CD4-positive, alpha-beta T cell (primary cell): Measurements from ENCODE around the gene SPIB. TPM values are rescaled to one million over a fixed set of nuclear protein-coding genes. Genes with fewer than 3 reads are reported as not detected.
"Not testable (repeated sequence)": the region's sequence is repeated elsewhere in the genome, so short reads cannot be mapped to it uniquely, and the experiment has no call there.

Experiments
- ATAC-seq: fragments of 200-7000 bp; cut with Tn5 transposase; one replicate; pipeline ENCODE4 v1.10.0; 2022; ENCODE audit warnings: mild to moderate bottlenecking; ENCODE audit not compliant: poor library complexity
- CTCF ChIA-PET: fragments of 350-600 bp; sonication (Branson Sonifier 250); formaldehyde crosslinking; loops from one replicate; lab custom pipeline; 2021; ENCODE audit warnings: antibody characterized with exemption, inconsistent platforms; lab: Charles Lee
- POLR2A ChIA-PET: fragments of 350-600 bp; sonication (Branson Sonifier 250); formaldehyde crosslinking; loops from one replicate; lab custom pipeline; 2021; ENCODE audit warnings: antibody characterized with exemption, inconsistent platforms; lab: Charles Lee
- DNase-seq, 14 experiments: peaks; one replicate each; pipeline ENCODE4 v3.0.0-alpha.2; 2013 to 2020; ENCODE audit warnings: mixed read lengths in 2 of 14
- H3K27ac ChIP-seq, 2 donors: one replicate each; pipeline versions ENCODE4 v1.5.1 to v1.7.0; 2013; ENCODE audit warnings: low read length in 2 of 2, low read depth in 1 of 2, mild to moderate bottlenecking in 1 of 2
- H3K27me3 ChIP-seq, 2 experiments: 1 replicate in 1 of 2; 2 replicates in 1 of 2; pipeline versions ENCODE4 v1.6.1 to v1.7.0; 2013; ENCODE audit warnings: low read length in 2 of 2, control low read depth in 1 of 2, mild to moderate bottlenecking in 1 of 2, moderate library complexity in 1 of 2; ENCODE audit not compliant: insufficient read depth in 2 of 2, control insufficient read depth in 1 of 2
- H3K36me3 ChIP-seq: one replicate; pipeline ENCODE4 v1.6.1; 2013; ENCODE audit warnings: low read length, control low read depth; ENCODE audit not compliant: insufficient read depth
- H3K4me1 ChIP-seq: one replicate; pipeline ENCODE4 v1.6.1; 2013; ENCODE audit warnings: low read length, control low read depth; ENCODE audit not compliant: insufficient read depth
- H3K4me3 ChIP-seq: one replicate; pipeline ENCODE4 v1.5.1; 2013; ENCODE audit warnings: mild to moderate bottlenecking, low read length, moderate library complexity
- H3K9me3 ChIP-seq, 2 experiments: 1 replicate in 1 of 2; 2 replicates in 1 of 2; pipeline versions ENCODE4 v1.6.1 to v1.7.0; 2013; ENCODE audit warnings: low read length in 2 of 2, mild to moderate bottlenecking in 2 of 2, control low read depth in 1 of 2, moderate library complexity in 1 of 2; ENCODE audit not compliant: control insufficient read depth in 1 of 2, insufficient read depth in 1 of 2
- H3K27ac Mint-ChIP-seq: one replicate; pipeline ENCODE4 v1.8.0; 2020; ENCODE audit warnings: mixed read lengths
- H3K27me3 Mint-ChIP-seq: one replicate; pipeline ENCODE4 v1.8.0; 2021; ENCODE audit warnings: mixed read lengths
- H3K36me3 Mint-ChIP-seq: one replicate; pipeline ENCODE4 v1.8.0; 2021; ENCODE audit warnings: low read depth, mixed read lengths
- H3K4me1 Mint-ChIP-seq: one replicate; pipeline ENCODE4 v1.8.0; 2021; ENCODE audit warnings: low read depth, mixed read lengths
- H3K4me3 Mint-ChIP-seq: one replicate; pipeline ENCODE4 v1.8.0; 2020; ENCODE audit warnings: mild to moderate bottlenecking, mixed read lengths
- H3K9me3 Mint-ChIP-seq: one replicate; pipeline ENCODE4 v1.8.0; 2020; ENCODE audit warnings: mixed read lengths
- intact Hi-C, 2 experiments: fragments of 100-400 bp; cut with DNase I in 1 of 2; cut with micrococcal nuclease in 1 of 2; formaldehyde crosslinking; loops; one replicate each; pipeline versions ENCODE4 v1.15.1 to v1.9.0; 2023 to 2025; cut with DNase I, micrococcal nuclease
- total RNA-seq, 174 experiments: library from RNA in 2 of 174; stranded (reverse) in 2 of 174; gene quantifications; one replicate each; pipeline ENCODE4 v1.2.3 and lab custom pipeline; 2021 to 2026
- TF ChIP-seq, protein P1 (sequence below): fragments of 200-600 bp; IDR thresholded peaks from one replicate; pipeline ENCODE4 v1.8.0; 2022; ENCODE audit warnings: antibody characterized with exemption, mild to moderate bottlenecking

SPIB gene
- total RNA-seq, 2 experiments from 2014 or later: 0.42 to 0.52 TPM

DNA sequence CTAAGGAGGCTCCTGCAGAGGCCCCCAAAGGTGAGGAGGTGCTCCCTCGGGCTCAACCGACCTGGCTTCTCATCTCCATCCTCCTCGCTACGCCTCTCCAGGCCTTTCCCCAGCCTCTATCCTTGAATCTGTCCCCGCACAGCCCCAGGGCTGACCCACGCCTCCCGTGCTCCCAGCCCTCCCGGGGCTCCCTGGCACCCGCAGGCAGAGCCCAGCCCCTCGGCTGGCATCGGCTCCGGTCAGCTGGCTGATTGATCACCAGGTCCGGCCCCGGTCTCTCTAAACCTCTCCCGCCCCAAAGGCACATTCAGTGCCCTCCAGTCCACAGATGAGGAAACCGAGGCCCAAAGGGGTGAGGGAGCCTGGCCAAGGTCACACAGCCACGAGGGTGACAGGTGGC lies 16.5 kb downstream of the SPIB start:
- H3K4me1 ChIP-seq: peaks cover 15% of the 10 kb centered on the region
- H3K36me3 Mint-ChIP-seq: no peaks in the 10 kb centered on the region
- H3K4me3 Mint-ChIP-seq: peak overlapping the region; percentile 34
- ChIA-PET CTCF (no interaction called here), POLR2A (no interaction called here)
- no peak overlapping the region for H3K27ac ChIP-seq
- intact Hi-C loops: no loop called here
- no peak overlapping the region for H3K27ac Mint-ChIP-seq
- TF ChIP-seq, protein P1, sequence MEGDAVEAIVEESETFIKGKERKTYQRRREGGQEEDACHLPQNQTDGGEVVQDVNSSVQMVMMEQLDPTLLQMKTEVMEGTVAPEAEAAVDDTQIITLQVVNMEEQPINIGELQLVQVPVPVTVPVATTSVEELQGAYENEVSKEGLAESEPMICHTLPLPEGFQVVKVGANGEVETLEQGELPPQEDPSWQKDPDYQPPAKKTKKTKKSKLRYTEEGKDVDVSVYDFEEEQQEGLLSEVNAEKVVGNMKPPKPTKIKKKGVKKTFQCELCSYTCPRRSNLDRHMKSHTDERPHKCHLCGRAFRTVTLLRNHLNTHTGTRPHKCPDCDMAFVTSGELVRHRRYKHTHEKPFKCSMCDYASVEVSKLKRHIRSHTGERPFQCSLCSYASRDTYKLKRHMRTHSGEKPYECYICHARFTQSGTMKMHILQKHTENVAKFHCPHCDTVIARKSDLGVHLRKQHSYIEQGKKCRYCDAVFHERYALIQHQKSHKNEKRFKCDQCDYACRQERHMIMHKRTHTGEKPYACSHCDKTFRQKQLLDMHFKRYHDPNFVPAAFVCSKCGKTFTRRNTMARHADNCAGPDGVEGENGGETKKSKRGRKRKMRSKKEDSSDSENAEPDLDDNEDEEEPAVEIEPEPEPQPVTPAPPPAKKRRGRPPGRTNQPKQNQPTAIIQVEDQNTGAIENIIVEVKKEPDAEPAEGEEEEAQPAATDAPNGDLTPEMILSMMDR: no peak
- no peak for ATAC-seq
- peaks cover 13% of the 10 kb centered on the region for H3K4me1 Mint-ChIP-seq
- H3K27me3 ChIP-seq: peaks cover 6 to 9% of the 10 kb centered on the region in 2 experiments
- peak in 1 of 14 experiments; percentile 11 for DNase-seq
- no peaks in the 10 kb centered on the region for H3K9me3 Mint-ChIP-seq
- H3K27me3 Mint-ChIP-seq: peaks cover 22% of the 10 kb centered on the region
- no peak overlapping the region for H3K4me3 ChIP-seq
- peaks cover 0 to 4% of the 10 kb centered on the region in 2 experiments for H3K9me3 ChIP-seq
- no peaks in the 10 kb centered on the region for H3K36me3 ChIP-seq

DNA sequence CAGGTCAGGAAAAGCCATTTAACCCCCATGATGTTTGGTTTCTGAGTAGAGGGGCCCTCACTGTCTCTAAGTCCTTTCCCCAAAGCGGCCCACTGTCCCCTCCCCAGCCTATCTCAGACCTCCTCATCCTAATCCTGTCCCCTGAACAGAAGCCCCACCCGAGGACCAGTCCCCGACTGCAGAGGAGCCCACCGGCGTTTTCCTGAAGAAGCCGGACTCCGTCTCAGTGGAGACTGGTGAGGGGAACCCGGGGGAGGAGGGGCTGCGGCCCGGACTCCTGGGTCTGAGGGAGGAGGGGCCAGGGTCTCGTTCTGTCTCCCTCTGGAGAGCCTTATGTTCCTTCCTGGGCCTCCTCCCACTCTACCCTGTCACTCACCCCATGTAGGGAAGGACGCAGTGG lies 16.9 kb downstream of the SPIB start:
- ChIA-PET CTCF (no interaction called here), POLR2A (interaction anchor here (0.6 kb wide), 1 partner anchor 20 kb away, joined by 3 read pairs; no protein-coding TSS in a partner anchor)
- ATAC-seq: no peak
- H3K36me3 ChIP-seq: no peaks in the 10 kb centered on the region
- H3K4me3 ChIP-seq: no peak overlapping the region
- no peak overlapping the region for H3K27ac ChIP-seq
- H3K9me3 ChIP-seq: peaks cover 0 to 4% of the 10 kb centered on the region in 2 experiments
- Mint-ChIP-seq H3K36me3 (no peaks in the 10 kb centered on the region), H3K4me3 (peak overlapping the region; percentile 34), H3K27me3 (peaks cover 22% of the 10 kb centered on the region), H3K4me1 (peaks cover 12% of the 10 kb centered on the region), H3K9me3 (no peaks in the 10 kb centered on the region), H3K27ac (no peak overlapping the region)
- no peak for DNase-seq
- peaks cover 6 to 9% of the 10 kb centered on the region in 2 experiments for H3K27me3 ChIP-seq
- intact Hi-C loops: no loop called here
- TF ChIP-seq, protein P1: no peak
- H3K4me1 ChIP-seq: peaks cover 15% of the 10 kb centered on the region

DNA sequence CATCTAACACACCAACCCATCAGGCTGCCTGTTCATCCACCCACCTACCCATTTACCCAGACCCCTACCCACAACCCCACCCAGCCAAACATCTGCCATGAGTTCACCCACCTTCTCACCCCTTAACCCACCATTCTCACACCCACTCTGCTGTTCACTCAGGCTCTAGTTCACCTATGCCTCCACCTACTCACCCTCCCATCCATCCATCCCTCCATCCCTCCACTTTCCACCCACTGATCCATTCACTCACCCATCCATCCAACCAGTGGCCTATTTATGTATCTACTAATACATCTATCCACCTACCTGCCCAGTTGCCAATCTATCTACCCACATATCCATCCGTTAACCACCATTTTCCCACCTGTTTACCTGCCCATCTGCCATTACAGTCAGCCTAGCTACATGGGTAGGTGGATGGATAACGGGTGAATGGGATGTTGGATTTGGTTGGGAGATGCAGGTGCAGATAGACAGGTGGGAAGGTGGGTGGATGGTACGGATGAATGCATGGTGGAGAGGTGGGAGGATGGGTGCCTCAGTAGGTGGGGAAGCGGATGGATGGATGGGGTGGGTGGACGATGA lies 19.2 kb downstream of the SPIB start:
- H3K27me3 Mint-ChIP-seq: peaks cover 9% of the 10 kb centered on the region
- ChIA-PET POLR2A (no interaction called here), CTCF (no interaction called here)
- Histone ChIP-seq H3K36me3 (no peaks in the 10 kb centered on the region), H3K9me3 (no peaks in the 10 kb centered on the region), H3K4me3 (no peak overlapping the region), H3K4me1 (no peaks in the 10 kb centered on the region), H3K27me3 (peaks cover 0 to 2% of the 10 kb centered on the region in 2 experiments), H3K27ac (no peak overlapping the region)
- H3K36me3 Mint-ChIP-seq: no peaks in the 10 kb centered on the region
- no peaks in the 10 kb centered on the region for H3K4me1 Mint-ChIP-seq
- H3K27ac Mint-ChIP-seq: no peak overlapping the region
- TF ChIP-seq, protein P1: no peak
- intact Hi-C loops: no loop called here
- H3K9me3 Mint-ChIP-seq: no peaks in the 10 kb centered on the region
- ATAC-seq (no peak), DNase-seq (no peak)
- H3K4me3 Mint-ChIP-seq: no peak overlapping the region

DNA sequence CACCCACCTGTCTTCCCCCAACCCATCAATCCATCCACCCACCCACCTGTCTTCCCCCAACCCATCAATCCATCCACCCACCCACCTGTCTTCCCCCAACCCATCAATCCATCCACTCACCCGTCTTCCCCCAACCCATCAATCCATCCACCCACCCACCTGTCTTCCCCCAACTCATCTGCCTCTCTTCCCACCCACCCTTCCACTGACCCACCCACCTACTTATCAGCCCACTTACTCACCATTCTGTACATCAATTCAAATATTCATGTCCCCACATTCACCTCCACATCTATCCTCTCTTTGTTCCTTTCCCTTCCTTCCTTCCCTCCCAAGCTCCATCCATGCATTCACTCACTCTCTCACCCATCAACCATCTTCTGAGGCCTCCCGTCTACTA lies 20.4 kb downstream of the SPIB start:
- H3K4me1 ChIP-seq, H3K36me3 ChIP-seq, H3K4me3 ChIP-seq, H3K9me3 Mint-ChIP-seq, POLR2A ChIA-PET, intact Hi-C loops, DNase-seq, CTCF ChIA-PET, ATAC-seq, H3K4me3 Mint-ChIP-seq, H3K9me3 ChIP-seq, H3K27me3 ChIP-seq, H3K27ac ChIP-seq, H3K27me3 Mint-ChIP-seq, H3K4me1 Mint-ChIP-seq, H3K36me3 Mint-ChIP-seq, H3K27ac Mint-ChIP-seq: not testable (repeated sequence)
